Activated effector memory CD4-positive, alpha-beta T cell treated with Interleukin-2 at 50 U/mL for 16 hours (primary cell): ENCODE results near the gene SPTY2D1.
"Not testable (repeated sequence)": the region's sequence is repeated elsewhere in the genome, so short reads cannot be mapped to it uniquely, and the experiment has no call there.

Source experiments
- DNase-seq: peaks from one replicate; pipeline ENCODE4 v3.0.0-alpha.2; 2020

The SPTY2D1 gene

DNA sequence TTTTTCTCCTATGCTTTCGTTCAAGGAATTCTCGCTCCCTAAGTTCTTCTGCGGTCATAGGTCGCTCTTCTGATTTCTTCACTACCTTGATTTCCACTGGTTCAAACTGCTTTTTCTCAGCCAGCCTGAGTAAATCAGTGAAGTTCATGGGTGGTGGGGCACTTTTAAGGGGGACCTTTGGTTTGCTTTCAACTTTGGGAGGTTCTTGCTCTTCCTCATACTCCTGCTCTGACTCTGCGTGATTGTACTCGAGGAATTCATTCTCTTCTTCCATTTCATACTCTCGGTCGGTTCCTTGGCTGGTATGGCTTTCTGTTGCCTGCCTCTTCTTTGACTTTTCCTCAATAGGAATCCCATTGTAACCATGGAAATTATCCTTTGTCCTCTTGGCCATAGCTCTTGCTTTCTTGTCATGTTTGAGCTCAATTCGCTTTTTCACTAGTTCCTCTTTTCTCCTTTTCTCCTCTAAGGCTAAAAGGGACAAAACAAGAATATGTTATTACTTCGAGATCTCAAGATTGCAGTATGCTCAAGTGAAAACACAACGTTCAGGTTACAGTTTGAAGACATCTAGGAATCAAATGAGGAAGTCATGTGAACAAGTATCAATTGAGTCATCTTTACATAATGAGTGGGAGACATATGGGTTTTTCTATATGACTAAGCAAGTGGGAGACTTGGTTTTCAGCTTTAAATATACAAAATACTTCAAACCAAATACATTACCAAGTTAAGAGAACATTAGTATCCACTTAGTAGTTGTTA, 18.3 kb downstream of the SPTY2D1 start:
- DNase-seq, result no peak

DNA sequence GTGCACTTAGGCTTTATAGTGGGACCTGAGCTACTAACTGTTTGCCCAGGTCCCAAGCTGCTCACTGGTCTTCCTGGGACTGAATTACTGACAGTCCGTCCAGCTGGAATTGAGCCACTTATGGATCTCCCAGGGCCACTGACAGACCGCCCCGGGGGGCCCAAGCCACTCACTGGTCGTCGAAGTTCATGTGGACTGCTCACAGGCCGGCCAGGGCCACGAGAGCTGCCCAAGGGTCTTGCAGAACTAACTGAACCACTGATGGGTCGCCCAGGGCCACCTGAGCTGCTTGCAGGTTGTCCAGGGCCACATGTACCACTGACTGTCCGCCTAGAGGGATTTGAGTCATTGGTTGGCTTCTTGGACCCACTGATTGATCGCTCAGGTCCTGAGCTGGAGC, 19.5 kb downstream of the SPTY2D1 start:
- DNase-seq, result no peak

DNA sequence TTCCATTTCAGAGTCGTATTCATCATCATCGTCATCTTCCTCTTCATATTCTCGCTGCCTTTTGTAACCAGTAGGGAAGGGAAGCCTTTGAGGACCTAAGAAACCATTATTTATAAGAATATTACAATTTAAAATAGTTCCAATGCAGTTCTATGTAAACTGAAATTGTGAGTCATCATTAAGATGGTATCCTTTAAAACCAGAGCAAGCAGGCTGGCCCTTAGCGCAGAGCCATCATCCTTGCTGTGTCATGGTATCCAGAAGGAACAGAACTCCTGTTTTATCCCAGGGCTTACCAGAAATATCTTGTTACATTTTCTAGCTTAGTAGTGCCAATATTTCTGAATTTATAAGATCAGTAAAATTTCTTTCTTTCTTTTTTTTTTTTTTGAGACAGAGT, 21.7 kb downstream of the SPTY2D1 start:
- DNase-seq, result no peak

DNA sequence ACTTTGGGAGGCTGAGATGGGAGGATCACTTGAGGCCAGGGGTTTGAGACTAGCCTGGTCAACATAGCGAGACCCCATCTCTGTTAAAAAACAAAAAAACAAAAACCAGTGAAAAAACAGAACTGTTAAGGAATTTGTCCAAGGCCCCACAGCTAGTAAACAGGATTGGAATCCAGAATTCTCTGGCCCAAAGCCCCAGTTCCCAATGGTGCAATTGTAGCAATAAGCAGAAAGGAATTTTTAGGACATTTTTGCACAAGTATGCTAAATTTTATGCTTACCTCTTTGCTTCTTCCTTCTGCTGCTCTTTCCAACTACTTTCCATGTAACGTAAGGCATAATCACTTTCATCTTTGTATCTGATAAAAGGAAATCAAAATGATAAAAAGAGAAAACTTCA, 22.9 kb downstream of the SPTY2D1 start:
- no peak for DNase-seq

DNA sequence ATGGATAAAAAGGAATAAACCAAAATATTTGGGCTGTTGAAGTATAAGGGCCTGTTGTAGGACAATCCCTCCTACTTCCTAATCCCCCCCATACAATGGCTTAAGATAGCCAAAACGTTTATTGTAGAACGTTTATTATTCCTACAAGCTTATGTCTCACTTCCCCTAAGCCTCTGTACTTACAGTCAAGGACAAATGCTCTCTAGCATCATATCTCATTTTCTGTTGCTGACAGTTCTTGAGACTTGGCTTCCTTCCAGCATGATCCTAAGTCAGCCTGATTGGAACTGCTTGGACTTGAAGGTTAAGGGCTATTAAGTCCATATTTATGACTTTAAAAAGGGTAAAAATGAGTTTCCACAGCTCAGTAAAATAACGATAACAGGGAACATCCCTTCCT, 25.8 kb downstream of the SPTY2D1 start:
- DNase-seq, result no peak

DNA sequence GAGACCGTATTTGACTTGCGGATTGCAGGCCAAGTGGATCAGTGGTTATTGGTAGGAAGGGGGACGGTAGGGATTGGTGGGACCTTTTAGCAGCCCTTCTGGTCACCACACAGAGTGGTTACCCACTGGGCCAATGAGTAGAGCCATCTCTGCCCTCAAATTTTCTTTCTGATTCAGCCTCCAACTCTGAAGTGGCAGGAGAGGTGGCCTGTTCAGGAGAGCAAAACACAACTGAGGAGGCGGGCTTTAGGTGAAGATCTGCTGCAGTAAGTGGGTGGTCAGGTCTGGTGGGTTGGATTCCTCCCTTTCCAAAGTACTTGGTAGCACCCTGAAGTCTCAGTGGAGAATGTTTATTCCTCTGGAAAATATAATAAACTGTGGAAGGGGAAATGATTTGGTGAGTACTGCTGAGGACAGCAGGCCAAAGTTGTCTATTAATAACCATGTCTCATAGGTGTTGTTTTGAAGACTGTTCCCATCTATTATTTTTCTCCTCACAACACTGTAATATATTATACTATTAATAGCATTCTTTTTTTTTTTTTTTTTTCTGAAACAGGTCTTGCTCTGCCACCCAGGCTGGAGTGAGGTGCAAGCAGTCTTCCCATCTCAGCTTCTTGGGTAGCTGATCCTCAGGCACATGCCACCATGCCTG, 33.1 kb downstream of the SPTY2D1 start:
- DNase-seq, result no peak

DNA sequence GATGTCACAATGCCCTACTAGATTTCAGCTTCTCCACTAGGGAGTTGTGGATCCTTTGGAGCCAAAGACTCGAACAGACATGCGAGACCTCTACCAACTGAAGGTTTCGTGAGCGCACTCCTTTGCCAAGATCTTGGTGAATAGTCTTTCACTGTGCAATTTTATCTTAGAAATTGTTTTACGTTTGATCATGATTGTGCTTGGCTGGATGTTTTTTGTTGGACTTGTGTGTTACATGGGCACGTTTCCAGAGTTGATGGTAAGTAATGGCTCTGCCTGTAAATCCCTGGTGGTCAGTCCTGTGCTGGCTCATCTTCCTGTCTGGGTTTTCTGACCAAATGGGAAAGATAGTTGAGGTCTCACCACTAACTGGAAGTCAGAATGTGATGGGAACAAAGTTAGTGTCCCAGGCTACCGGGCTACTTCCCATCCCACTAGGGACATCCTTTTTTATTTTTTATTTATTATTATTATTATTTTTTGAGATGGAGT, 34.4 kb downstream of the SPTY2D1 start, which contains the start of gene MISFA:
Gene MISFA, plus strand, starts transcription at position 51 of the 492 bp plus-strand sequence. Its CDS starts 140 bp downstream, at position 191.
- no peak for DNase-seq

DNA sequence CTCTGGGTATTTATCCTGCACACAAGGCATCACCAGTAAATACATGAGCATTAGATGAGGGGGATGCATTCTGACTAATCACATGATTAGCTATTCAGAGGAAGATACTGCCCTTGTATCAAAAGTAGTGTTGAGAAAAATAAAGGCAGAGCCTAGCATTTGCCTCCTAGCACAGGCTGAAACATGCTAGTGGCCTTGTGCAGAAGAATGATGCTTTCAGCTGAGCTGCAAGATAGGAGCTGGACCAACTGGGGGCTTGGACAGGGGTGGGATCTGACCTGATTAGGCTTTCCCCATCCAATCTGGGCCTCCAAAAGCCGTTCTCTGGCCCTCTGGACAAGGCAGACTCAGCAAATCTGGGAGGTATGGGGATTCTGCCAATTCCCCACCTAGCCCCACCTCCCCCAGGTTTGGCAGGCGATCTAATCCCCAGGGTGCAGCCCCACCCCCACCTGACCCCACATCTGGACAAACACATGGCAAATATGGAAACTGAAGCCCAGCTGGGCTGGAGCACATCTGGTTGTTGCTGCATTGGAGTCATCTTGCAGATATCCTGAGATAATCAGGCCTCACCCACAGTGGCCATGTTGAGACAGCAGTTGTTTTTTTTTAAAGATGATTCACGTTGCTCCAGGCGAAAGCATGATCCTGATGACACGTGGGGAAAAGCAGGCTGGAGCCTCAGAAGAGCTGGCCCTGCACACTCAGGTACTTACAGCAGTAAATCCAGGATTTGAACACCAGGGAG, 39.0 kb downstream of the SPTY2D1 start:
- no peak for DNase-seq

DNA sequence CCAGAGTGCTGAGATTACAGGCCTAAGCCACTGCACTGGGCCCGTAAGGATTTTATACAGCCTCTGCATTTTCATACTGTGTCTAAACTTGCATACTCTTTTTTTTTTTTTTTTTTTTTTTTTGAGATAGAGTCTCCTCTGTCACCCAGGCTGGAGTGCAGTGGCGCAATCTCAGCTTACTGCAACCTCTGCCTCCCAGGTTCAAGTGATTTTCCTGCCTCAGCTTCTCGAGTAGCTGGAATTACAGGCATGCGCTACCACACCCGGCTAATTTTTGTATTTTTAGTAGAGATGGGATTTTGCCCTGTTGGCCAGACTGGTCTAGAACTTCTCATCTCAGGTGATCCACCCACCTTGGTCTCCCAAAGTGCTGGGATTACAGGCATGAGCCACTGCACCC, 40.1 kb downstream of the SPTY2D1 start:
- DNase-seq, result not testable (repeated sequence)

DNA sequence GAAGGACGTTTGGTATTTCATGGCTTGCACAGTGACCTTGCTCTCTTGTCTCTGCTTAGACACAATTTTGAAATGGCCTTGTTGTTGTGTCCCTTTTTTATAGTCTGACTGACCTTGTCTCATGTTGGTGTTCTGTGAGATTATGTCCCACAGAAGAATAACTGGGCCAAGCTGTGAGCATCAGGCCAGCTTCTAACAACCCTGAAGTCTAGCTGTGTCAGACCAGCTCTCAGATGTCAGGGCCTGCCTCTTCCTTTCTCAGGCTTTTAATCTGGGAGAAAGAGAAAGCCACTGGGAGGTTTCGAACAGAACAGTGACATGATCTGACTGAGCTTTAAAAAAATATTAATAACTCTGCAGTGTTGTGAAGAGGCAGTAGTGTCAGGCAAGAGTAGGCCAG, 43.6 kb downstream of the SPTY2D1 start:
- DNase-seq, result no peak

DNA sequence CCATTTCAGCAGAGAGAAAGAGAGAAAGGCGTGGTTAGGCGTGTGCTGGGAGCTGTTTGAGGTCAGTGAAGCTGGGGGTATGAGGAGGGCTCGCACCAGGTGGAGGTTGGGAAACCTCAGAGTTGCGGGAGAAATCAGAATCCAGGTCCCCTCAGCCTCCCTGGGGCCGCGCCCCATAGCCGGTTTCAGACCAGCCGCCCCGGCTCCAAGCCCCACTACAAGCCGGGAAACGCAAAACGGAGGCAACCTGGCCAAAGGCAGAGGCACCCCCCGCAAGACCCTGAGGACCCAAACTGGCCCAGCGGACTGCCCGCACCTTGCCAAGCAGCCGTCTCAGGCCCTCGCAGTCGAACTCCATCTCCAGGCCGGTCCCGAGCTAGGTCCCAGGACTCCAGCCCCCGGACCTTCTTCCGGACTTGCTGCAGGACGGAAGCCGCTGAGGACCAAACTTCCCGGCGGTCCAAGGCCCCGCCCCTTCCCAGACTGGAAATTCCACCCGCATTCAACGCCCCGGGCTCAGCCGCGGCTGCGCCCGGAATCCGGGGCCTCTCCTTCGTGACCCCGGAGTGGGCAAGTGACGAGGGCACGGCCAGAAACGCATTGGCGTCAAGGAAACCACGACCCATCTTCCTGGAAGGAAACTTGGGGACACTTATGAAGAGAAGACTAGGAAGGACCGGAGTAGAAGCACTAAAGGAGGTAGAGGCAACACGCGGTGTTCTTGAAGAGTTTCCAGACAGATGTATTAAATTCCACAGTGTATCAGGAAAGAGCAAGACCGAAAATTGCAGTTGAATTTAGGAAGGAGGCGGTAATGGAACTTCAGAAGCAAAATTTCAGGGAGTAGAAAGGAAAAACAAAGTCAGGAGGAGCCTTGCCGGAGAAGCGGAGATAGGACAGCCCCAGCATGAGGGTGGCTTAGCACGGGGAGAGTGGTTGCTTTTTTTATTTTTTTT, 45.6 kb downstream of the SPTY2D1 start, which contains the start of gene UEVLD:
Gene UEVLD, minus strand, starts transcription at position 438 of the 956 bp plus-strand sequence. Its CDS starts 80 bp downstream, at position 358.
- DNase-seq, result peak; percentile 48

DNA sequence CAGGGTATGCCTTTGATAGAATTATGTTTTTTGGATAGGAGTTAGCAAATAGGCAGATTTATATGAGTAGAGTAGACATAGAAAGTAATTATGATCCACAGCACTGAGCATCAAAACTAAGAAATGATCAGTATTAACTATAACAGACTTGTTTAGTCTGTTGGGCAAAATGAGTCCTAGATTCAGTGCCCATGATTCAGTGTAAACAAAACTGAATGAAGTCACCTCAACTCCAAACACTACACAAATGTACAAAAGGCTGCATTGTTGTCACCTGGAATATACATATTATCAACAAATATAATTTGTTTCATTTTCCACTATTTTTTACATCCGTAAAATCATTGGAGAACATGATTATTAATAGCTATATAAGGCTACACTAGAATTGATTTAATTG, 52.3 kb downstream of the SPTY2D1 start:
- no peak for DNase-seq

DNA sequence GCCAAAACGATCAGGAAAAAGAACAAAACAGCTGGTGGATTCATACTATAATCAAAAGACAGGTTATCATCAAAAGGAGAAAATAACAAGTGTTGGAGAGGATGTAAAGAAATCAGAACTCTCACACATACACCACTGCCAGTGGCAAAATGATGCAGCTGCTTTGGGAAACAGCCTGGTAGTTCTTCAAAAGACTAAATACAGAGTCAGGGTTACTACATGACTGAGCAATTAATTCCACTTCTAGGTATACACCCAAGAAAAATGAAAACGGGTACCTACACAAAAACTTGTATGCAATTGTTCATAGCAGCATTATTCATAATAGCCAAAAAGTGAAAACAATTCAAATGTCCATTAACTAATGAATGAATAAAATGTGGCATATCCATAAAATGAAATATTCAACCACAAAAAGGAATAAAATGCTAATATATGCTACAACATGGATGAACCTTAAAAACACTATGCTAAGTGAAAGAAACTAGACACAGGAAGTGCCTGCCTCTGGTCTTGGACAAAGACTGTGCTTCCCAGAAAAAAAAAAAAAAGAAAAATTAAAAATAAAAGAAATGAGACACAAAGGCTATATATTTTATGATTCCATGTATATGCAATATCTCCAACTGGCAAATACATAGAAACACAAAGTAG, 53.9 kb downstream of the SPTY2D1 start:
- no peak for DNase-seq

DNA sequence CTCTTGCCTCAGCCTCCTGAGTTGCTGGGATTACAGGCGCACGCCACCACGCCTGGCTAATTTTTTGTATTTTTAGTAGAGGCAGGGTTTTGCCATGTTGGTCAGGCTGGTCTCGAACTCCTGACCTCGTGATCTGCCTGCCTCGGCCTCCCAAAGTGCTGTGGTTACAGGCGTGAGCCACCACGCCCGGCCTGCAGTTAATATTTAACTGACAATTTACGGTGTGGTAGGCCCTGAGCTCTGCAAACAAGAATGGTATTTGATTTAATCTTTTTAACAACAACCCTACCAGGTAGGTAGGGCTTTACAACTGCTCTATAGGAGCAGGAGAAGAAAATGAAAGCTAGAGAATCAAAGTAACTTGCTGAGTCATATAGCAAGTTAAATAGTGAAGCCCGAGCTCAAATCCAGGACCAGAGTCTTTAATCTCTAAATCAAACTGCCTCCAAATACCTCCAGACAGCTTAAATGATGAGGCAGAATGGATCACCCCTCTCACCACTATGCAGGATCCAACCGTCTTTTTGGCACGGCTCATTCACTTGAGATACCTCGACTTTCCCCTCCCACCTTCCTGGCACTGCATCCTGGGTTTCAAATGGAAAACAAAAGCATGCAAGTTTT, 55.1 kb downstream of the SPTY2D1 start:
- DNase-seq, result no peak

DNA sequence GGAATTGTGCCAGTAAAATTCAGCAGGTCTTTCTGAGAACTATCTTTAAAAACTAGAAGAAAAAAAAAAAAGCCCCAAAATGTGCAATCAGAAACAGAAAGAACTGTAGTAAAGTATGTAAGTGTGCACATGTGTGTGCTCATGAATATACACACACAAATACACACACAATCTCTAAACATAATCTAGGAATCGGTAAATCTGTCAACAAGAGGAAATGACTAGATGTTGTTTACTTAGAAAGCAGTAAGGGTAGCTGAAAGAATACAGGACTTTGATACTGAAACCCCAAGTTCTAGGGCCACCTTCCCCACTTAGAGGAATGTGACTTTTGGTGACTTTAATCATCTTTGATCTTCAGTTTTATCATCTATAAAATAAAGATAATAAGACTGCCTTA, 58.8 kb downstream of the SPTY2D1 start:
- no peak for DNase-seq

DNA sequence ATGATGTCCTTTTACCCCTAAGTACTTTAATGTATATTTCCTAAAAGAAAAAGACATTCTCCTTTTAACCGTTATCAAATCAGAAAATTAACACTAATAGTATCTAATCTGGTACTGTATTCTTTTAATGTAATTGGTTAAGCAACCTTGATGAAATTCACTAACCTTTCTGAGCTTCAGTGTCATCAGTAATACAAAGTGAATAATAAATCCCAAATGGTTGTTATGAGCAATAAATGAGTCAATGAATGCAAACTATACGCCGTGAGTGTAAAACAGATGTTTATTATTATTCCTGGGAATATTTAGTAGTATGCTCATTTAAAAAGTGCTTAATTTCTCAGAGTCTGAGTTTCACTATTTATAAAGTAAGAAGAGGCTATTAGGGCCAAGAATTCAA, 67.1 kb downstream of the SPTY2D1 start:
- DNase-seq, result no peak

DNA sequence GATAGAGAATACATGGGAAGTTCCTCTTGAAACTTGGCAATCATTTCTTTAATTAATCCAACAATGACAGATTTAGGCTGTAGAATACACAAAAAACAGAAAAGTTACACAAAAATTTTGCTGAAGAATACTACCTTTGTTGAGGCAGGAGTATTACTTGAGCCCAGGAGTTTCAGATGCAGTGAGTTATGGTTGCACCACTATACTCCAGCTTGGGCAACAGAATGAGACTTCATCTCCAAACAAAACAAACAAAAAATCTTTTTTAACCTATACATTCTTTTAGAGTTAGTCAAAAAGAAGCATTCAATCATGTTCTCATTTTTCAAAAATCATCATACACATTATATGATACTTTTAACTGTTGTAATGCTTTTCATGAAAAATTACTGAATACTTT, 67.7 kb downstream of the SPTY2D1 start:
- DNase-seq, result no peak

DNA sequence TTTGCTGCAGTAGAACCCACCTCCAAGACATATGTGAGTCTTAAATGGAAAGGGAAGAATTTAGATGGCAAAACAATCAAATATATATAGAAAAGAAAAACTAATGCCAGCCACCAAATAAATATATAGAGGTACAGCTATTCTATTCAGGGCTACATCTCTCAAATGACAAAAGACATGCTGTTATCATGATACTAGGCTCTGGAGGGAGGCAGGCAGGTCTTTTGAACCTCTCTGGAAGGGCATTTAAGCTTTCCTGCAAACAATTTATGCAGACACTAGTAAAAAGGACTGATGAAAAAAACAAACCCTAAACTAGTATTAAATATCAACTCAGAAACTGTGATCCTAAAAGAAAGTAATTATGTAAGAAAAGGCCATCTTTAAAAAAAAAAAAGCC, 70.0 kb downstream of the SPTY2D1 start:
- DNase-seq, result no peak

DNA sequence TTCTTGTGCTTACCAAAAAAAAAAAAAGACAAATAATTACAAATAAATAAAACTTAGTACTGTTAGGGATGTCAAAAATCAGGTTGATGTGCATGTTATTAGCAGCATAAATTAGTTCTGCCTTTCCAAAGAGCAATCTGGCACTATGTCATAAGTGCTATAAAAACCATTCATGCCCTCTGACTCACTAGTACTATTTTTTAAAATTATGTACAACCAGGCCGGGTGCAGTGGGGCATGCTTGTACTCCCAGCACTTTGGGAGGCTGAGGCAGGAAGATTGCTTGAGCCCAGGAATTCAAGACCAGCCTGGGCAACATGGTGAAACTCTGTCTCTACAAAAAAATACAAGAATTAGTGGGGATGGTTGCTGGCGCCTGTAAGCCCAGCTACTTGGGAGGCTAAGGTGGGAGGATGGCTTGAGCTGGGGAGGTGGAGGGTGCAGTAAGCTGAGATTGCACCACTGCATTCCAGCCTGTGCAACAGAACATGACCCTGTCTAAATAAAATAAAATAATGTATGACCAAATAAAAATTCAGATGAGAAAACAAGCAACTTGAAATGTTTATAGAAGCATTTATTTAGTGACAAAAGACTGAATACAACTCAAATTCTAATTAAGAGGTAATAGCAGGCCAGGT, 70.9 kb downstream of the SPTY2D1 start:
- DNase-seq, result no peak
